ENCODE measurements around the gene GAPDHS.

Gene GAPDHS

DNA sequence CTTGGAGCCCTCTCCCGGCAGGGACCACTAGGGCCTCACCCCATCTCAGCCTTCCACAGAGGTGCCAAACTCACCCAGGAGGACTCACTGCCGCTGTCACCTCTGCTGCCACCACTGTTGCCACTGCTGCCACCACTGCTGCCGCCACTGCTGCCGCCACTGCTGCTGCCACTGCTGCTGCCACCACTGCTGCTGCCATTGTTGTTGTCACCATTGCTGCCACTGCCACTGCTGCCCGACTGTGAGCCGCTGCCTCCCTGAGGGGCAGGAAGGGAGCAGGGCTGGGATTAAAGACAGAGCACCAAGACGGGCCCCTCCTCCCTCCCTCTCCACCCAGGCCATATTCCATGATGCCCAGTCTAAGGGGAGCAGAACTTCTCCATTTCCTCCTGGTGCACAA is 21.9 kb upstream of the GAPDHS start:
- DNase-seq = no peak

DNA sequence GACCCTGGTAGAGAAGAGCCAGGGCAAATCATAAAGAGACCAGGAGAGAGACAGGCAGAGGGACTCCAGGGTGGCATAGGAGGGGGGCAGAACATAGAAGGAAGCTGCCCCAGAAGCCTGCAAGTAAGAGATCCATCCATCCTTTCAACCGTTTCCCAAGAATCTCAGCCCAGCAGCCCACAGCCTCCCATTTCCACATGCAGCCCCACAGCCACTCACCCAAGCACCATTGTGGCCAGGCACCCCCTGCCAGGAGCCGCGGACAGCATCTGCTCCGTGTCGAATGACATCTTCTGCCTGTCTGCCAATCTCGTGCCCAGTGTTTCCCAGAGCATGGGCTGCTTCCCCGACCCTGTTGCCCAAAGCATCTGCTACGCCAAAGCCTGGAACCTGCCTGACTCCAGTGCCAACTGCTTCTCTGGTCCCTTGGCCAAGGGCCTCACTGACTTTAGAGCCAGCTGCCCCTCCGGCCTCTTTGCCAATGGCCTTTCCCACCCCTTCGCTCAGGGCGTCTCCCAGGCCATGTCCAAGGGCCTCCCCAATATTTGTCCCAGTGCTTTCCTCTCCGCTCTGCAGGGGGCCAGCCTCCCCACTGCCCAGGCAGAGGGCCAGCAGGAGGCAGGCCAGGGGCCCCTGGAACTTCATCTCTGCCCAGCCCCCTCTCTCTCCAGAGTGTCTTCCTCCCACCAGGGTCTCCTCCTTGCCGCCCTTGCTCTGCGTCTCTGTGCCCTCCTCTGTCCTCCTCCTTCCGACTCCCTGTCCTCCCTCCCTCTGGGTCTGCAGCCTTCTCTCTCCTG is 20.2 kb upstream of the GAPDHS start:
- no peak for DNase-seq

- DNase-seq = no peak
These were observed 19.5 kb upstream of the GAPDHS start, which contains the start of gene DMKN for GRCh38 chr19:35513628-35514281. Gene DMKN, minus strand, starts transcription at chr19:35513649. Its CDS starts 174 bp downstream, at chr19:35513475.

DNA sequence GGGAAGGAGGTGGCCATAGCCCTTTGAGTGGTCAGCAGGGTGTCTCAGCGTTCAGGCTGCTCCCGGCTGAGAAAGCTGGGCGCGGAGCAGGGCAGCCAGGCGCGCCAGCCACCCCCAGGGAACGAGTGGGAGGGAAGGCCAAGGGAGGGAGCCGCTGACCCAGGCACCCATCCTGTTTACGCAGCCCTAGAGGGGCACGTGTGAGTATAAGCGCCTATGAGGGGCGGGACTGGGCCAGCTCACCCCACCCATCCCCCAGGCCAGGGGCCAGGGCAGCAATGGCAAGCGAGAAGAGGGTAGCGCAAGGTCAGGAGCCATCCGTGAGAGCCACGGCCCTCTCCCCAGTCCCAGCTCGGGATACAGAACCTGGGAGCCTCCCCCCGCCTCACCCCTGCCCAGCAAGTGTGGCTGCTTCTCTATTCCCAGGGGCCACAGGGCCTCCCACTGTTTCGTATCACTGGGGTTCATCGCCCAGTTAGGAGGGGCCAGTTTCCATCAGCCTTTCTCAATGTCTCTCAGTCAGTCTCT is 18.9 kb upstream of the GAPDHS start:
- no peak for DNase-seq

GRCh38 chr19:35516310-35516709 is 16.9 kb upstream of the GAPDHS start:
- DNase-seq = no peak

- DNase-seq = no peak
These were observed 15.9 kb upstream of the GAPDHS start for GRCh38 chr19:35517342-35517741.

DNA sequence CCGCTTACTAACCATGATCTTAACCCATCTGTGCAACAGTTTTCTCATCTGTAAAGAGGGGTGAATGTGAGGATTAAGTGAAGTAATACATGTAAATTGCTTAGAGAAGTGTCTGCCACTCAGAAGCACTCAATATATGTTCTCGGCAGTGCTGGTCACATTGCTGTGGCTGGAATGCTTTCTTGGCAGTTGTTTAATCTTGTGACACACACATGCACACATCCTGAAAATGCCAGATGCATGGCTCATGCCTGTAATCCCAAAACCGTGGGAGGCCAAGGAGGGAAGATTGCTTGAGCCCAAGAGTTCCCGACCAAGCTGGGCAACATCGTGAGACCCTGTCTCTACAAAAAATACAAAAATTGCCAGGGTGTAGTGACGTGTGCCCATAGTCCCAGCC is 14.9 kb upstream of the GAPDHS start:
- no peak for DNase-seq

GRCh38 chr19:35519291-35519690 is 14.0 kb upstream of the GAPDHS start:
- DNase-seq = no peak

- no peak for DNase-seq
These were observed 12.0 kb upstream of the GAPDHS start for GRCh38 chr19:35521124-35521743.

DNA sequence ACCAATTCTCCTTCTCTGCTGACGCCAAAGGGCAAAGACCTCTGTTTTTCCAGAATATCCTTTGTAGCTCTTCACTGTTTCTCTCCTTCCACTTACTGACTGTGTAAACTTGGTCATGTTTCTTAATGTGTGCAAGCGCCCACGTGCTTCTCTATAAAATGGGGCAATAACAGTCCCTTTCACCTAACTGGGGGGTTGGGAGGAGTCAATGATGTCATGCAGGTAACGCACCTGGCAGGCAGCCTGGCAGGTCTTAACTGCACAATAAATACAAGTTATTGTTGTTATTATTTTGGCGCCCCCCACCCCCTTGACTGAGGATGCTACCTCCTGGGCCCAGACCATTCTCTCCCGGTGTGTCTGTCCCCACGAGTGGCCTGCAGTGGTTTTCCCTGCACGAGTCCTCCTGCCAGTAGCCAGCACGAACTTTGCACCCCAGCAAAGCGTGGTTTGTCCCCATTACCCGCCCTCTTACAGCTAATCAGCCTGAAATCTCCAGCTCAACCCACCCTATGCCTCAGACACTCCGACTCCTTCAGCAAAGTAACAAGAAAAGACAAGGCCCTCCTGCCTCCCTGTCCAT is 10.4 kb upstream of the GAPDHS start:
- DNase-seq = no peak

- no peak for DNase-seq
These were observed 8.9 kb upstream of the GAPDHS start for GRCh38 chr19:35524181-35524837.

- DNase-seq = no peak
These were observed 7.4 kb upstream of the GAPDHS start for GRCh38 chr19:35525873-35526272.

DNA sequence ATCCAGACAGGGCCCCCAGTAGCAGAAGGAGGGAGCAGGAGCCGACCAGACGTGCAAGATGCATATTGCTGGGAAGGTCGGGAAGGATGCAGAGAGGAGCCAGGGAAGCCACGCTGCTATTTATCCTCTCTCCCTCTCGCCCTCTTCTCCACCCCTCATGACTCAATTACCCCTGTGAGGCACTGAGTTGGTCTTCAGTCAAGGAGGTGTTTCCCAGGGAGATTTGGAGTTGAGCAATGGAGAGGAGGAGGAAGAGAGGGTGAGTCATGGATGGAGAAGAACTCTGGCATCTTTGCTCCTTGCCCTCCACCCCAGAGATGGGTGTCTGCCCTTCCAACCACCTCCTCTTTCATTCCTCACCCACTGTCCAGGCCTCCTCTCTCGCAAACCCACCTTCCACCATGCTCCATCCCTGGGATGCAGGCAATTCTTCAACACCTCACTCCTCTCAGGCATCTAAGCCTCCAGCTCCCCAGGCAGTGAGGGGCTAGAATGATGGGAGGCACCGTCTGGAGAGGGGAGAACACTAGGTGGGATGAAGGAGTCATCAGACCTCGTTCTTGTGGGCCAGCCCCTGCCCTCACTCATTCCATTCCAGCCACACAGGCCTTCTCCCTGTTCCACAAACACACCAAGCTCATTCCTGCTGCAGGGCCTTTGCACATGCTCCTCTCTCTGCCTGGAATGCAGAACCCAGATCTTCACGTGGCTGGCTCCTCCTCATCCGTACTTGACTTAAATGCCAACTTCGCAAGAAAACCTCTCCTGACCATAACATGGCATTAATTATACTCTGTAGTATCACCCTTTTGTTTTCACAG is 4.8 kb upstream of the GAPDHS start, which contains the start of gene SBSN:
Gene SBSN, minus strand, starts transcription at position 94 of the 821 bp plus-strand sequence. Its CDS starts 30 bp downstream, at position 64.
- no peak for DNase-seq

GRCh38 chr19:35529241-35530218 is 3.7 kb upstream of the GAPDHS start:
- DNase-seq = no peak

GRCh38 chr19:35531291-35531690 is 2.0 kb upstream of the GAPDHS start:
- no peak for DNase-seq

GRCh38 chr19:35533822-35534392 is 651 bp downstream of the GAPDHS start:
- no peak for DNase-seq

GRCh38 chr19:35534803-35535480 is 1.7 kb downstream of the GAPDHS start:
- no peak for DNase-seq

DNA sequence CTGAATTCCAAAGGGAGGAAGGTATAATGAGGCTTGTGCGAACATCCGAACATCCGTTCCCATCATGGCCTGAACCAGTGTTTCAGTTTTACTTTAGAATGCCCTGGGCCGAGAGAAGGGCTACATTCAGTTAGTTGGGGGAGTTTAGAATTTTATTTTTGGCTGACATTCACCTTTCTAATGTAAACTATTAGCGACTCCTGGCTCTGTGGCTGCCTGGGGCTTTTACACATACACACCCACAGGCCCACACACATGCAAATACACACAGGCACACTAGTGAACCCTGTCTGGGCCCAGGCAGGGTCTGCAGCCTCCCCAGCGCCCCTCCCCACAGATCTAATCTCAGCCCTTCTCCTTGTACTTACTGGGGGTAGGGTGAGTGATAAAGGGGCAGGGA is 6.1 kb downstream of the GAPDHS start:
- no peak for DNase-seq

- DNase-seq = no peak
These were observed 6.6 kb downstream of the GAPDHS start for GRCh38 chr19:35539850-35540249.

All from NCI-H2029 (cell line).